SK-N-MC (cell line): ENCODE data around the gene PANK2.
"Not testable (repeated sequence)": the region's sequence is repeated elsewhere in the genome, so short reads cannot be mapped to it uniquely, and the experiment has no call there.

Experiments
- DNase-seq: peaks from one replicate; pipeline ENCODE4 v3.0.0-alpha.2; 2011; ENCODE audit warnings: low read depth, low spot score
- H3K27ac ChIP-seq: fragments of 200-600 bp; sonication (generic); 2 replicates; pipeline ENCODE4 v1.5.1; 2016; ENCODE audit warnings: mixed run types
- H3K36me3 ChIP-seq: fragments of 200-600 bp; sonication (generic); 2 replicates; pipeline ENCODE4 v1.6.1; 2017; ENCODE audit warnings: antibody characterized with exemption, low read length, mixed read lengths; ENCODE audit not compliant: insufficient read depth
- H3K4me3 ChIP-seq: fragments of 200-600 bp; sonication (generic); 2 replicates; pipeline ENCODE4 v1.5.1; 2016
- H3K9ac ChIP-seq: fragments of 200-600 bp; sonication (generic); 2 replicates; pipeline ENCODE4 v1.8.0; 2017; ENCODE audit warnings: mixed run types, mixed read lengths; ENCODE audit not compliant: insufficient read length
- H3K9me3 ChIP-seq: fragments of 200-600 bp; sonication (generic); 2 replicates; pipeline ENCODE4 v1.6.1; 2017; ENCODE audit warnings: low read depth, mild to moderate bottlenecking, antibody characterized with exemption, low read length, moderate library complexity, mixed read lengths
- EZH2 ChIP-seq: fragments of 200-600 bp; sonication (generic); IDR thresholded peaks from one replicate; pipeline ENCODE4 v1.6.1; 2017; ENCODE audit warnings: antibody characterized with exemption
- FOXP2 ChIP-seq: optimal IDR thresholded peaks from 2 replicates; pipeline ENCODE3; 2011; ENCODE audit warnings: mild to moderate bottlenecking, moderate library complexity; ENCODE audit not compliant: insufficient read depth; ENCODE audit errors: extremely low read length, control extremely low read depth
- POLR2AphosphoS5 ChIP-seq: IDR thresholded peaks from 2 replicates; pipeline ENCODE4 v1.6.1; 2012; ENCODE audit warnings: mild to moderate bottlenecking, low read depth, low read length, borderline replicate concordance

The PANK2 gene

GRCh38 chr20:3902446-3902845 is 13.3 kb downstream of the PANK2 start:
- TF ChIP-seq EZH2 = no peak
- TF ChIP-seq FOXP2 = no peak
- no peak for TF ChIP-seq POLR2AphosphoS5
- Histone ChIP-seq H3K9ac (no peak overlapping the region), H3K9me3 (no peaks in the 10 kb centered on the region), H3K36me3 (peaks cover 7% of the 10 kb centered on the region), H3K27ac (peak overlapping the region; percentile 21; the same call in 1 of the 2 replicates), H3K4me3 (no peak overlapping the region)
- no peak for DNase-seq

DNA sequence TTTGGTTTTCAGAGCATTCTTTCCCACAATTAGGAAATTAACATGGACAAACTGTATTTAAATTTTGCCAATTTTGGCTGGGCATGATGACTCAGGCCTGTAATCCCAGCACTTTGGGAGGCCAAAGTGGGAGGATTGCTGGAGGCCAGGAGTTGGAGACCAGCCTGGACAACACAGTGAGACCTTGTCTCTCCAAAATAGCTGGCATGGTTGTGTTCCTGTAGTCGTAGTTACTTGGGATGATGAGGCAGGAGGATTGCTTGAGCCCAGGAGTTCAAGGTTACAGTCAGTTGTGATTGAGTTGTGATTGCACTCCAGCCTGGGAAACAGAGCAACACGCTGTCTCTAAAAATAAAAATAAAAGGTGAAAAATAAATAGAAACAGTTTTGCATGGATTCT is 15.0 kb downstream of the PANK2 start:
- TF ChIP-seq POLR2AphosphoS5 (no peak), EZH2 (no peak), FOXP2 (no peak)

GRCh38 chr20:3904857-3905256 is 15.7 kb downstream of the PANK2 start:
- TF ChIP-seq POLR2AphosphoS5 (no peak), EZH2 (no peak), FOXP2 (no peak)
- H3K36me3 ChIP-seq = peaks cover 31% of the 10 kb centered on the region
- DNase-seq = no peak
- H3K9me3 ChIP-seq = no peaks in the 10 kb centered on the region
- peak overlapping the region; percentile 4; the same call in 1 of the 2 replicates for H3K27ac ChIP-seq
- no peak overlapping the region for H3K4me3 ChIP-seq
- no peak overlapping the region for H3K9ac ChIP-seq

More for the DNA sequence above, 15.0 kb downstream of the PANK2 start:
- Histone ChIP-seq H3K9me3 (no peaks in the 10 kb centered on the region), H3K9ac (no peak overlapping the region), H3K4me3 (no peak overlapping the region), H3K27ac (peak overlapping the region; percentile 60; the same call in 1 of the 2 replicates), H3K36me3 (peaks cover 24% of the 10 kb centered on the region)
- DNase-seq = no peak

- Histone ChIP-seq H3K36me3 (peaks cover 51% of the 10 kb centered on the region), H3K27ac (peak overlapping the region; percentile 39; the same call in 1 of the 2 replicates)
- not testable (repeated sequence) for H3K9me3 ChIP-seq, H3K4me3 ChIP-seq, H3K9ac ChIP-seq, DNase-seq
Measured at GRCh38 chr20:3906744-3907721, 17.8 kb downstream of the PANK2 start.

DNA sequence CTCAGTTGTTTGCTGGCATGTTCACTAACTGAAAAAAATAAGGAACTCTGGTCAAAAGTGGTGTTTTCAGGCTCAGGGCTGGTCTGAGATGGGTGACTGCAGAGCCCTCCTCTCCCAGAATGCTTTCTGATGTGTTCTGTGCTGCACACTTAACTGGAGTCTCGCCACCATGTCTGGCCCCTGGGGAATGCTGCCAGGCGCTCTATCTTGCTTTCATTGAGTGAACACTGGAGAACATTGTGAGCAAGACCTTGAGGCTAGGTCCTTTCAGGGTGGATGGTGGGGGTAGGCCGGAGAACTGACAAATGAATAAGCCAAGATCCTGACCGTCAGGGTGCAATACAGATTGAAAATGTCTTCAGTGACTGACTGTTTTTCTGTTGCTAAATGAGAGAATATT is 19.5 kb downstream of the PANK2 start:
- no peak for DNase-seq
- peaks cover 65% of the 10 kb centered on the region for H3K36me3 ChIP-seq
- no peak overlapping the region for H3K9ac ChIP-seq
- H3K9me3 ChIP-seq = no peaks in the 10 kb centered on the region
- TF ChIP-seq POLR2AphosphoS5 (no peak), FOXP2 (no peak), EZH2 (no peak)
- H3K4me3 ChIP-seq = no peak overlapping the region
- H3K27ac ChIP-seq = 0 out of 2 replicates have a peak overlapping the region, but pooled peaks have one; percentile 50

DNA sequence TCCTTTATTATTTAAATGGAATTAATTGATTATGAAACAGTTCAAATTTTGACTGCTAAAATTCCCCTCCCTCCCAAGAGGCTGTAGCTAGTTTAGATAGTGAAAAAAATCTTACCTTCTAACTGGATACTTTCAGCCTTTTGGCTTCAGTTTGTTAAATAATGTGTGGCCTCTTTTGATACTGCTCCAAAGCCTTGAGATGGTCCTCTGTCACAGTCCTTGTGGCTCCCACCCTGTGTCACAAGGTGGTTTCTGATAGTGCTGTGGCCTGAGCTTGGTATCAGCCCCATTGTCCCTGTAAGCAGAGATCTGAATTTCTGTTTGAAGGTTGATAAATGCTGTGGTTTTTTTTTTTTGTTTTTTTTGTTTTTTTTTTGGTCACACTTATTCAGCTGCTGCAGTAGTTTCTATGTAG is 20.8 kb downstream of the PANK2 start:
- no peaks in the 10 kb centered on the region for H3K9me3 ChIP-seq
- no peak overlapping the region for H3K9ac ChIP-seq
- TF ChIP-seq POLR2AphosphoS5 (no peak), FOXP2 (no peak), EZH2 (no peak)
- peaks cover 73% of the 10 kb centered on the region for H3K36me3 ChIP-seq
- no peak overlapping the region for H3K4me3 ChIP-seq
- no peak for DNase-seq
- no peak overlapping the region for H3K27ac ChIP-seq

DNA sequence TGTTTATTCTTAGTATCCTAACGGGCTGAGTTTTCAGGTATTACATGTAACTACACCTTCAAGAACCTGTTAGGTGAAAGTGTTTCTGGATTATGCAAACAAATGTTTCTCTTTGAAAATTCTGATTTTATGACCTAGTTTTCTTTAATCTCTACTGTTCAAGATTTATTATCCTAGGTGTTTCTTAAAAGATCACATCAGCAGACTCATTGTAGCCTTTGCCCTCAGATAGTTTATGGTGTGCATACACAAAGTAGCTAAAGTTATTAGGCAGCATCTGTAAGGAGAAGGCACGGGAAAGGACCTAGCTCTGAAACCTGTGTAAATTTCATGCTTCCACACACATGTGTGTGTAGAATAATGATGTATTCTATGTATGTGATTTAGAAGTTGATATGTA is 21.7 kb downstream of the PANK2 start:
- Histone ChIP-seq H3K9me3 (no peaks in the 10 kb centered on the region), H3K27ac (no peak overlapping the region), H3K4me3 (no peak overlapping the region), H3K36me3 (peaks cover 79% of the 10 kb centered on the region), H3K9ac (no peak overlapping the region)
- TF ChIP-seq POLR2AphosphoS5 = no peak
- TF ChIP-seq EZH2 = no peak
- no peak for TF ChIP-seq FOXP2
- no peak for DNase-seq

- H3K27ac ChIP-seq = no peak overlapping the region
- no peak overlapping the region for H3K9ac ChIP-seq
- no peaks in the 10 kb centered on the region for H3K9me3 ChIP-seq
- peaks cover 90% of the 10 kb centered on the region for H3K36me3 ChIP-seq
- TF ChIP-seq FOXP2 (no peak), EZH2 (no peak), POLR2AphosphoS5 (no peak)
- no peak for DNase-seq
- no peak overlapping the region for H3K4me3 ChIP-seq
Measured at GRCh38 chr20:3911956-3912355, 22.8 kb downstream of the PANK2 start.
